Measurements from ENCODE around the gene SLC25A4. TPM values are rescaled to one million over a fixed set of nuclear protein-coding genes. Genes with fewer than 3 reads are reported as not detected.

Gene SLC25A4
- total and polyA plus RNA-seq, 10 of the 15 experiments (the other 5 are each of a cell fraction or from before 2014, with no cell fraction given), result 12.6 to 161 (median 38.2) TPM

GRCh38 chr4:185194924-185195888 is 52.1 kb downstream of the SLC25A4 start:
- Histone ChIP-seq H3K9me3 (replicated peaks; ENCODE audit: control insufficient read depth, insufficient read depth, low read length) (no peaks in the 10 kb centered on the region), H2AFZ (ENCODE audit: control insufficient read depth, low read depth, low read length) (no peak overlapping the region), H3K4me3 (no peak overlapping the region), H3K4me1 (ENCODE audit: control insufficient read depth, insufficient read depth, low read length) (peaks cover 17% of the 10 kb centered on the region), H3K27me3 (replicated peaks in 1 of 2; ENCODE audit: control insufficient read depth in 2 of 2, insufficient read depth in 2 of 2, low read length in 1 of 2) (no peaks in the 10 kb centered on the region), H3K4me2 (ENCODE audit: control insufficient read depth, insufficient read depth) (no peak overlapping the region), H3K36me3 (ENCODE audit: control insufficient read depth in 2 of 2, insufficient read depth in 2 of 2, low read length in 1 of 2) (peaks cover 0 to 6% of the 10 kb centered on the region in 2 experiments; a peak in 1 of 4 replicates), H3K79me2 (ENCODE audit: control insufficient read depth, insufficient read depth, low read length) (peaks cover 42% of the 10 kb centered on the region), H3K9ac (ENCODE audit: control insufficient read depth, insufficient read depth, low read length) (no peak overlapping the region), H3K27ac (ENCODE audit: control insufficient read depth, insufficient read depth) (no peak overlapping the region), H4K20me1 (ENCODE audit: control insufficient read depth, insufficient read depth) (no peaks in the 10 kb centered on the region)
- ChIA-PET POLR2A (no interaction called here), SMC1A (ENCODE audit: uncharacterized antibody, unreplicated experiment) (interaction anchor here (1.5 kb wide), 1 partner anchor 13 kb away, joined by 3 read pairs; no protein-coding TSS in a partner anchor), RAD21 (ENCODE audit: unreplicated experiment) (interaction anchor here (1.0 to 1.8 kb wide), 2 partner anchors 111 to 148 kb away, joined by 3 read pairs; no protein-coding TSS in a partner anchor), CTCF (interaction anchor here (0.9 to 4.3 kb wide), 2 partner anchors 10 to 11 kb away, joined by 3 to 21 read pairs; no protein-coding TSS in a partner anchor)
- no peak for TF ChIP-seq ZNF274 (IDR thresholded peaks at IDR 0.05; ENCODE audit: insufficient read depth, insufficient read length)
- TF ChIP-seq NFXL1 (IDR thresholded peaks at IDR 0.05; ENCODE audit: borderline replicate concordance), result no peak
- no peak for TF ChIP-seq IRF3 (IDR thresholded peaks at IDR 0.05)
- no peak for TF ChIP-seq DPF2 (IDR thresholded peaks at IDR 0.05)
- TF ChIP-seq FOXK2 (IDR thresholded peaks at IDR 0.05), result no peak
- TF ChIP-seq SKIL (IDR thresholded peaks at IDR 0.05; ENCODE audit: low read depth, poor library complexity, severe bottlenecking), result no peak
- TF ChIP-seq ZBTB40 (IDR thresholded peaks at IDR 0.05; ENCODE audit: borderline replicate concordance), result no peak
- no peak for TF ChIP-seq NFIC (IDR thresholded peaks at IDR 0.05; ENCODE audit: low read depth, low read length)
- TF ChIP-seq ZNF207 (IDR thresholded peaks at IDR 0.05; ENCODE audit: borderline replicate concordance), result no peak
- TF ChIP-seq PAX8 (IDR thresholded peaks at IDR 0.05), result no peak
- WGBS (ENCODE audit: insufficient coverage, insufficient replicate concordance, low lambda C conversion rate, missing lambda C conversion rate), result 81% methylated on average over 9 of the region's 9 CpGs
- no TSS peak for BruUV-seq (replicated peaks)
- intact Hi-C loops (cut with micrococcal nuclease; ENCODE audit: unreplicated experiment) (no loop called here), in situ Hi-C loops (cut with MboI) (no loop called here)
- DNase-seq (ENCODE audit: low read depth, low spot score) (no peak), ATAC-seq (no peak), FAIRE-seq (no peak)
